CD4-positive, alpha-beta T cell (primary cell): ENCODE data around the gene CTXN1. TPM values are rescaled to one million over a fixed set of nuclear protein-coding genes. Genes with fewer than 3 reads are reported as not detected.
"Not testable (repeated sequence)": the region's sequence is repeated elsewhere in the genome, so short reads cannot be mapped to it uniquely, and the experiment has no call there.

Source experiments
- ATAC-seq: fragments of 200-7000 bp; cut with Tn5 transposase; one replicate; pipeline ENCODE4 v1.10.0; 2022; ENCODE audit warnings: mild to moderate bottlenecking; ENCODE audit not compliant: poor library complexity
- CTCF ChIA-PET: fragments of 350-600 bp; sonication (Branson Sonifier 250); formaldehyde crosslinking; loops from one replicate; lab custom pipeline; 2021; ENCODE audit warnings: antibody characterized with exemption, inconsistent platforms; lab: Charles Lee
- POLR2A ChIA-PET: fragments of 350-600 bp; sonication (Branson Sonifier 250); formaldehyde crosslinking; loops from one replicate; lab custom pipeline; 2021; ENCODE audit warnings: antibody characterized with exemption, inconsistent platforms; lab: Charles Lee
- DNase-seq, 14 experiments: peaks; one replicate each; pipeline ENCODE4 v3.0.0-alpha.2; 2013 to 2020; ENCODE audit warnings: mixed read lengths in 2 of 14
- H3K27ac ChIP-seq, 2 donors: one replicate each; pipeline versions ENCODE4 v1.5.1 to v1.7.0; 2013; ENCODE audit warnings: low read length in 2 of 2, low read depth in 1 of 2, mild to moderate bottlenecking in 1 of 2
- H3K27me3 ChIP-seq, 2 experiments: 1 replicate in 1 of 2; 2 replicates in 1 of 2; pipeline versions ENCODE4 v1.6.1 to v1.7.0; 2013; ENCODE audit warnings: low read length in 2 of 2, control low read depth in 1 of 2, mild to moderate bottlenecking in 1 of 2, moderate library complexity in 1 of 2; ENCODE audit not compliant: insufficient read depth in 2 of 2, control insufficient read depth in 1 of 2
- H3K36me3 ChIP-seq: one replicate; pipeline ENCODE4 v1.6.1; 2013; ENCODE audit warnings: low read length, control low read depth; ENCODE audit not compliant: insufficient read depth
- H3K4me1 ChIP-seq: one replicate; pipeline ENCODE4 v1.6.1; 2013; ENCODE audit warnings: low read length, control low read depth; ENCODE audit not compliant: insufficient read depth
- H3K4me3 ChIP-seq: one replicate; pipeline ENCODE4 v1.5.1; 2013; ENCODE audit warnings: mild to moderate bottlenecking, low read length, moderate library complexity
- H3K9me3 ChIP-seq, 2 experiments: 1 replicate in 1 of 2; 2 replicates in 1 of 2; pipeline versions ENCODE4 v1.6.1 to v1.7.0; 2013; ENCODE audit warnings: low read length in 2 of 2, mild to moderate bottlenecking in 2 of 2, control low read depth in 1 of 2, moderate library complexity in 1 of 2; ENCODE audit not compliant: control insufficient read depth in 1 of 2, insufficient read depth in 1 of 2
- H3K27ac Mint-ChIP-seq: one replicate; pipeline ENCODE4 v1.8.0; 2020; ENCODE audit warnings: mixed read lengths
- H3K27me3 Mint-ChIP-seq: one replicate; pipeline ENCODE4 v1.8.0; 2021; ENCODE audit warnings: mixed read lengths
- H3K36me3 Mint-ChIP-seq: one replicate; pipeline ENCODE4 v1.8.0; 2021; ENCODE audit warnings: low read depth, mixed read lengths
- H3K4me1 Mint-ChIP-seq: one replicate; pipeline ENCODE4 v1.8.0; 2021; ENCODE audit warnings: low read depth, mixed read lengths
- H3K4me3 Mint-ChIP-seq: one replicate; pipeline ENCODE4 v1.8.0; 2020; ENCODE audit warnings: mild to moderate bottlenecking, mixed read lengths
- H3K9me3 Mint-ChIP-seq: one replicate; pipeline ENCODE4 v1.8.0; 2020; ENCODE audit warnings: mixed read lengths
- CTCF ChIP-seq: fragments of 200-600 bp; IDR thresholded peaks from one replicate; pipeline ENCODE4 v1.8.0; 2022; ENCODE audit warnings: antibody characterized with exemption, mild to moderate bottlenecking
- intact Hi-C, 2 experiments: fragments of 100-400 bp; cut with DNase I in 1 of 2; cut with micrococcal nuclease in 1 of 2; formaldehyde crosslinking; loops; one replicate each; pipeline versions ENCODE4 v1.15.1 to v1.9.0; 2023 to 2025; cut with DNase I, micrococcal nuclease
- total RNA-seq, 174 experiments: library from RNA in 2 of 174; stranded (reverse) in 2 of 174; gene quantifications; one replicate each; pipeline ENCODE4 v1.2.3 and lab custom pipeline; 2021 to 2026

Gene CTXN1
- total RNA-seq, 2 experiments from 2014 or later, result not detected

DNA sequence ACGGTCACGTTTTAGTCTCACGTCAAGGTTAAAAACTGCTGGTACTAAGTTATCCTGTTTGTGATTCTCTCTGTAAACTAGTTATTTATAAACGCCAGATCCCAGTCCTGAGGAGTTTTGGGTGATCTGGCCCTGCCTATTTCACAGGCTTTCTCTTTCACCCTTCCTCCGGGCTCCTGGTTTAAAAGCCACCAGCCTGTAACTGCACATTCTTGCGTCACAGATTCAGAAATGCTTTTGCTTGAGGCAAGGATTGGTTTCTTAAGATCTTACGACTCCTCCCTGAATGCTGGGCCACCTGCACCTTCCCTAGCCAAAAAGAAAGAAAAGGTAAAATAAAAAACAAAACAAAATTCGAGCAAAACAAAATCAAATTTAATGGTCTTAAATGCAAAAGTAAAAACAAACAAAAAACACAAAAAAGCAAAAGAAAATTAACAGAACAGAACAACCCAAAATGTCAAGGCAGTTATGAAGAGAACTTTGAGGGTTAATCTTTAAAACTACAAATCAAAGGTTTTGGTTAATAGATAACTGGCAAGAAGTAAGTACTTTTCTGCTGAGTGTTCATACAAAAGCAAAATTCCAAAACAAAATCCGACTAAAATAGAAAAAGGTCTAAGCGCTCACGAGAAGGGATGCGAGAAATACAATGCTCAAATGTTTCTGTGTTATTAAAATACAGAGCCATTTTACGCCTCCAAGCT lies 36.1 kb upstream of the CTXN1 start:
- H3K27ac ChIP-seq, result no peak overlapping the region
- intact Hi-C loops, result loop anchor here in 1 of 2 experiments (10.0 kb wide), 1 partner anchor 183 kb away; the partner anchor contains the start of gene FBN3
- ChIA-PET CTCF (no interaction called here), POLR2A (no interaction called here)
- ATAC-seq (no peak), DNase-seq (no peak)
- H3K36me3 ChIP-seq, result peaks cover 59% of the 10 kb centered on the region
- TF ChIP-seq CTCF, result no peak
- no peak overlapping the region for H3K27ac Mint-ChIP-seq
- H3K27me3 Mint-ChIP-seq, result no peaks in the 10 kb centered on the region
- H3K36me3 Mint-ChIP-seq, result peaks cover 48% of the 10 kb centered on the region
- H3K27me3 ChIP-seq, result no peaks in the 10 kb centered on the region
- H3K4me3 Mint-ChIP-seq, result no peak overlapping the region
- no peaks in the 10 kb centered on the region for H3K4me1 ChIP-seq
- no peak overlapping the region for H3K4me3 ChIP-seq
- H3K9me3 ChIP-seq, result no peaks in the 10 kb centered on the region
- H3K4me1 Mint-ChIP-seq, result no peaks in the 10 kb centered on the region
- no peaks in the 10 kb centered on the region for H3K9me3 Mint-ChIP-seq

DNA sequence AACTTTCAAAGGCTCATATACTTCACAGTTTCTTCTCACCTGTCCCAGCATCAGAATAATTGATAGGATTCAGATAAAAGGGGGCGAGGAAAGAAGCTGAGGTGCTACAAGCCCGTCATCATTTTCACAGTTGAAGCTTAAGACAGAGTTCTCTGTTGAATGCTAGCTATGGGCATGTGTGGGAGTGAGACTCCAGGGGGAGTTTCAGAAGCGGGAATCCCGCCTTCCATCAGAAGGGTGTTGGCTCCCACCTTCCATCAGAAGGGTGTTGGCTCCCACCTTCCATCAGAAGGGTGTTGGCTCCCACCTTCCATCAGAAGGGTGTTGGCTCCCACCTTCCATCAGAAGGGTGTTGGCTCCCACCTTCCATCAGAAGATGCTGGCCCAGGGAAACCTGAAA lies 35.1 kb upstream of the CTXN1 start:
- H3K4me1 Mint-ChIP-seq, ATAC-seq, H3K27ac ChIP-seq, H3K4me3 ChIP-seq, H3K27ac Mint-ChIP-seq, H3K4me3 Mint-ChIP-seq, H3K27me3 Mint-ChIP-seq, H3K9me3 ChIP-seq, H3K9me3 Mint-ChIP-seq, POLR2A ChIA-PET, DNase-seq, H3K4me1 ChIP-seq, H3K27me3 ChIP-seq, CTCF ChIA-PET: not testable (repeated sequence)
- H3K36me3 ChIP-seq, result peaks cover 49% of the 10 kb centered on the region
- H3K36me3 Mint-ChIP-seq, result peaks cover 41% of the 10 kb centered on the region
- intact Hi-C loops, result loop anchor here in 1 of 2 experiments (10.0 kb wide), 1 partner anchor 184 kb away; the partner anchor contains the start of gene FBN3

DNA sequence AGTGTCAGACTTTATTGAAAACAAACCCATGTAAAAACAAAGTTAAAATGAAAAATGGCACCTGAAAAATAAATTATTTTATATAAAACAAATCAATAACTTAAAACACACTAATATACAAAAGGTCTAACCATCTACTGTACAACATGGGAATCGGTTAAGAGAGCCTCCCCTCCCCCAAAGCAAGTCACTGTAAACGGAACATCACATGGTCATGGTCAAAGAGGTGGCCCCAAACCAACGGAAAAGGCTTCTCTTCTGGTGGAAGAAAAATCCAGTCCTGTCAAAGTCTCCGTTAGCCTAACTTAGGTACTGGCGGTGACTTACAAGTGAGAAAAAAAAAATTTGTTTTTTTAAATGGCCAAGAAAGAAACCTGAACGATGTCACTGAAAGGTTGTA lies 33.3 kb upstream of the CTXN1 start:
- intact Hi-C loops, result no loop called here
- Histone ChIP-seq H3K27me3 (no peaks in the 10 kb centered on the region), H3K4me1 (no peaks in the 10 kb centered on the region), H3K27ac (no peak overlapping the region), H3K9me3 (no peaks in the 10 kb centered on the region), H3K4me3 (no peak overlapping the region), H3K36me3 (peaks cover 35% of the 10 kb centered on the region)
- Mint-ChIP-seq H3K4me3 (no peak overlapping the region), H3K36me3 (peaks cover 27% of the 10 kb centered on the region), H3K4me1 (no peaks in the 10 kb centered on the region), H3K27me3 (no peaks in the 10 kb centered on the region), H3K27ac (no peak overlapping the region), H3K9me3 (no peaks in the 10 kb centered on the region)
- no peak for TF ChIP-seq CTCF
- ChIA-PET POLR2A (interaction anchor here (0.6 kb wide), 1 partner anchor 77 kb away, joined by 7 read pairs; no protein-coding TSS in a partner anchor), CTCF (interaction anchor here (1.7 kb wide), 1 partner anchor 12 kb away, joined by 5 read pairs; no protein-coding TSS in a partner anchor)
- DNase-seq (no peak), ATAC-seq (no peak)
